HCT116 (cell line): ENCODE data around the gene CACNA2D2.

ENCODE experiments used
- CEBPB ChIP-seq: IDR thresholded peaks from 2 replicates; pipeline ENCODE4 v1.6.1; 2012; ENCODE audit warnings: low read depth
- EZH2 ChIP-seq: fragments of 200-600 bp; sonication (generic); IDR thresholded peaks from 2 replicates; pipeline ENCODE4 v1.6.1; 2017; ENCODE audit warnings: antibody characterized with exemption, mixed run types
- EZH2phosphoT487 ChIP-seq: fragments of 200-600 bp; IDR thresholded peaks from 2 replicates; pipeline ENCODE4 v1.6.1; 2018; ENCODE audit warnings: antibody characterized with exemption, borderline replicate concordance
- FOSL1 ChIP-seq: IDR thresholded peaks from 2 replicates; pipeline ENCODE4 v1.6.1; 2012; ENCODE audit warnings: low read depth
- JUND ChIP-seq: IDR thresholded peaks from 2 replicates; pipeline ENCODE4 v1.6.1; 2012
- POLR2A ChIP-seq: IDR thresholded peaks from 2 replicates; pipeline ENCODE4 v1.7.0; 2011; ENCODE audit warnings: borderline replicate concordance; ENCODE audit not compliant: insufficient read depth, insufficient read length; ENCODE audit errors: extremely low read depth
- POLR2AphosphoS5 ChIP-seq: IDR thresholded peaks from 2 replicates; pipeline ENCODE4 v1.6.1; 2011; ENCODE audit warnings: mild to moderate bottlenecking, low read depth, low read length, moderate library complexity
- RAD21 ChIP-seq: IDR thresholded peaks from 2 replicates; pipeline ENCODE4 v1.6.1; 2012; ENCODE audit warnings: low read depth, mild to moderate bottlenecking
- SP1 ChIP-seq: IDR thresholded peaks from 2 replicates; pipeline ENCODE4 v1.6.1; 2012; ENCODE audit warnings: low read depth
- SRF ChIP-seq: IDR thresholded peaks from 2 replicates; pipeline ENCODE4 v1.6.1; 2012; ENCODE audit warnings: low read depth
- TF ChIP-seq, protein P1 (sequence below), 3 experiments: fragments of 200-600 bp in 1 of 3; sonication (generic) in 1 of 3; IDR thresholded peaks in 2 of 3; conservative IDR thresholded peaks in 1 of 3; 2 replicates each; pipeline ENCODE4 v1.5.1; 2012 to 2017; ENCODE audit warnings: low read depth in 2 of 3, low read length in 2 of 3, antibody characterized with exemption in 1 of 3, borderline replicate concordance in 1 of 3, control low read depth in 1 of 3, mild to moderate bottlenecking in 1 of 3, mixed read lengths in 1 of 3, mixed run types in 1 of 3, moderate library complexity in 1 of 3; ENCODE audit not compliant: insufficient read depth in 1 of 3
- TF ChIP-seq, protein P2 (sequence below): IDR thresholded peaks from 2 replicates; pipeline ENCODE4 v1.6.1; 2012
- TF ChIP-seq, protein P3 (sequence below): IDR thresholded peaks from 2 replicates; pipeline ENCODE4 v1.6.1; 2011; ENCODE audit warnings: mild to moderate bottlenecking, low read length, moderate library complexity; ENCODE audit not compliant: insufficient replicate concordance; ENCODE audit errors: extremely low read depth

DNA sequence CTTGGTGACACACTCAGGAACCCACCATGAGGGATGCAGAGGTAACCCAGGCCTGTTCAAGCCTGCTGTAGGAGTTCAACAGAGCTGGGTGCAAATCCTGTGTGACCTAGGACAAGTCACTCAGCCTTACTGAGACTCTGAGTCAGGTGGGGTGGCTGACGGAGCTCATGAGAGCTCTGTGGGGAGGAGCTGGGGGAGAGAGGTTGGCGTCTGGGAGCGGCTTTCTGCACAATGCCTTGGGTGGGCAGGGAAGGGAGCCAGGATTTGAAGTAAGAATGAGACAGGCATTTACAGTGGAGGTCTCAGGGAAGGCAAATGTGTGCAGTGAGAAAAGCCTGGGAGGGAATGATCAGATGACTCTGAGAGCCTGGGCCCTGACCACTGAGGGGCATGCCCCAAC is 45.8 kb upstream of the CACNA2D2 start:
- TF ChIP-seq JUND (no peak), POLR2A (no peak), POLR2AphosphoS5 (no peak), EZH2phosphoT487 (no peak), SP1 (no peak), RAD21 (no peak), EZH2 (no peak), FOSL1 (no peak), SRF (no peak), CEBPB (no peak)
- TF ChIP-seq, protein P1, sequence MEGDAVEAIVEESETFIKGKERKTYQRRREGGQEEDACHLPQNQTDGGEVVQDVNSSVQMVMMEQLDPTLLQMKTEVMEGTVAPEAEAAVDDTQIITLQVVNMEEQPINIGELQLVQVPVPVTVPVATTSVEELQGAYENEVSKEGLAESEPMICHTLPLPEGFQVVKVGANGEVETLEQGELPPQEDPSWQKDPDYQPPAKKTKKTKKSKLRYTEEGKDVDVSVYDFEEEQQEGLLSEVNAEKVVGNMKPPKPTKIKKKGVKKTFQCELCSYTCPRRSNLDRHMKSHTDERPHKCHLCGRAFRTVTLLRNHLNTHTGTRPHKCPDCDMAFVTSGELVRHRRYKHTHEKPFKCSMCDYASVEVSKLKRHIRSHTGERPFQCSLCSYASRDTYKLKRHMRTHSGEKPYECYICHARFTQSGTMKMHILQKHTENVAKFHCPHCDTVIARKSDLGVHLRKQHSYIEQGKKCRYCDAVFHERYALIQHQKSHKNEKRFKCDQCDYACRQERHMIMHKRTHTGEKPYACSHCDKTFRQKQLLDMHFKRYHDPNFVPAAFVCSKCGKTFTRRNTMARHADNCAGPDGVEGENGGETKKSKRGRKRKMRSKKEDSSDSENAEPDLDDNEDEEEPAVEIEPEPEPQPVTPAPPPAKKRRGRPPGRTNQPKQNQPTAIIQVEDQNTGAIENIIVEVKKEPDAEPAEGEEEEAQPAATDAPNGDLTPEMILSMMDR (IDR thresholded peaks at IDR 0.05 in 2 of 3, conservative IDR thresholded peaks at IDR 0.05 in 1 of 3; ENCODE audit: borderline replicate concordance in 1 of 3, insufficient read depth in 1 of 3, low read depth in 2 of 3, low read length in 2 of 3) = no peak
- TF ChIP-seq, protein P2, sequence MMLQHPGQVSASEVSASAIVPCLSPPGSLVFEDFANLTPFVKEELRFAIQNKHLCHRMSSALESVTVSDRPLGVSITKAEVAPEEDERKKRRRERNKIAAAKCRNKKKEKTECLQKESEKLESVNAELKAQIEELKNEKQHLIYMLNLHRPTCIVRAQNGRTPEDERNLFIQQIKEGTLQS = no peak
- TF ChIP-seq, protein P3, sequence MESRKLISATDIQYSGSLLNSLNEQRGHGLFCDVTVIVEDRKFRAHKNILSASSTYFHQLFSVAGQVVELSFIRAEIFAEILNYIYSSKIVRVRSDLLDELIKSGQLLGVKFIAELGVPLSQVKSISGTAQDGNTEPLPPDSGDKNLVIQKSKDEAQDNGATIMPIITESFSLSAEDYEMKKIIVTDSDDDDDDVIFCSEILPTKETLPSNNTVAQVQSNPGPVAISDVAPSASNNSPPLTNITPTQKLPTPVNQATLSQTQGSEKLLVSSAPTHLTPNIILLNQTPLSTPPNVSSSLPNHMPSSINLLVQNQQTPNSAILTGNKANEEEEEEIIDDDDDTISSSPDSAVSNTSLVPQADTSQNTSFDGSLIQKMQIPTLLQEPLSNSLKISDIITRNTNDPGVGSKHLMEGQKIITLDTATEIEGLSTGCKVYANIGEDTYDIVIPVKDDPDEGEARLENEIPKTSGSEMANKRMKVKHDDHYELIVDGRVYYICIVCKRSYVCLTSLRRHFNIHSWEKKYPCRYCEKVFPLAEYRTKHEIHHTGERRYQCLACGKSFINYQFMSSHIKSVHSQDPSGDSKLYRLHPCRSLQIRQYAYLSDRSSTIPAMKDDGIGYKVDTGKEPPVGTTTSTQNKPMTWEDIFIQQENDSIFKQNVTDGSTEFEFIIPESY = no peak
